Activated effector memory CD4-positive, alpha-beta T cell treated with Interleukin-2 at 50 U/mL for 16 hours (primary cell): Measurements from ENCODE around the gene TEFM.
"Not testable (repeated sequence)": the region's sequence is repeated elsewhere in the genome, so short reads cannot be mapped to it uniquely, and the experiment has no call there.

Experiments used
- DNase-seq: peaks from one replicate; pipeline ENCODE4 v3.0.0-alpha.2; 2020

Gene TEFM

GRCh38 chr17:30920683-30921543 lies 14.9 kb upstream of the TEFM start:
- DNase-seq = no peak

GRCh38 chr17:30920282-30920681 lies 14.2 kb upstream of the TEFM start:
- DNase-seq = no peak

GRCh38 chr17:30917050-30917449 lies 11.0 kb upstream of the TEFM start:
- DNase-seq = no peak

- no peak for DNase-seq
Observed at GRCh38 chr17:30915833-30916611, 10.0 kb upstream of the TEFM start.

GRCh38 chr17:30913955-30914354 lies 7.9 kb upstream of the TEFM start:
- no peak for DNase-seq

GRCh38 chr17:30910151-30910550 lies 4.1 kb upstream of the TEFM start:
- DNase-seq = not testable (repeated sequence)

GRCh38 chr17:30908717-30909420 lies 2.8 kb upstream of the TEFM start:
- no peak for DNase-seq

GRCh38 chr17:30905742-30906100 lies 317 bp downstream of the TEFM start:
- no peak for DNase-seq

GRCh38 chr17:30897311-30897710 lies 8.7 kb downstream of the TEFM start:
- no peak for DNase-seq

- no peak for DNase-seq
Observed at GRCh38 chr17:30894236-30894635, 11.8 kb downstream of the TEFM start.

- no peak for DNase-seq
Observed at GRCh38 chr17:30886187-30886586, 19.9 kb downstream of the TEFM start.

GRCh38 chr17:30869005-30869404 lies 37.0 kb downstream of the TEFM start:
- DNase-seq = no peak

- DNase-seq = no peak
Observed at GRCh38 chr17:30864636-30865035, 41.4 kb downstream of the TEFM start.

- DNase-seq = no peak
Observed at GRCh38 chr17:30858556-30859250, 47.3 kb downstream of the TEFM start.

GRCh38 chr17:30854146-30854545 lies 51.9 kb downstream of the TEFM start:
- DNase-seq = no peak
